GM18861 (cell line): Measurements from ENCODE around the gene COL17A1.

ENCODE experiments used
- ATAC-seq: cut with Tn5 transposase; IDR thresholded peaks from one replicate; pipeline ENCODE4 v1.9.1; 2021; ENCODE audit not compliant: unreplicated experiment

The COL17A1 gene

GRCh38 chr10:104085801-104086400 lies at the start of gene COL17A1:
Gene COL17A1, minus strand, starts transcription at chr10:104085880. Its CDS starts 5,207 bp downstream, at chr10:104080673.
- no peak for ATAC-seq

GRCh38 chr10:104130041-104130440 lies 44.4 kb upstream of the COL17A1 start:
- ATAC-seq, result no peak

DNA sequence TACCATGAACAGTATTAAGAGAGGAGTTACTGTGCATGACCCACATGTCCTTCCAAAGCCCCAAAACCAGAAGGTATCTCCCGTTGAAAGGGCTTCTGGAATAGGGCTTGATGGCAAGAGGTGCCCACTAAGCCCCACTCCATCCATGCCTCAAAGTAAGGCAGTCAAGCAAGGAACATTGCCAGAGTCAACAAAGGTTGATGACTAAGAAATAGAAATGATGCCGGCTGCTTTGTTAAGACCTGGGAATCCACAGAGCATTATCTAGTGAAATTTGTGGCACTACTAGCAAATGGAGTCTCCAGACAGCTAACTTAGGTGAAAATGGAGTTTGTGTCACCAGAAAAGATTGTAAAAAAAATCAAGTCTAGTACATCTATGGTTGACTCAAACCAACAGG lies 42.5 kb upstream of the COL17A1 start:
- ATAC-seq, result no peak

DNA sequence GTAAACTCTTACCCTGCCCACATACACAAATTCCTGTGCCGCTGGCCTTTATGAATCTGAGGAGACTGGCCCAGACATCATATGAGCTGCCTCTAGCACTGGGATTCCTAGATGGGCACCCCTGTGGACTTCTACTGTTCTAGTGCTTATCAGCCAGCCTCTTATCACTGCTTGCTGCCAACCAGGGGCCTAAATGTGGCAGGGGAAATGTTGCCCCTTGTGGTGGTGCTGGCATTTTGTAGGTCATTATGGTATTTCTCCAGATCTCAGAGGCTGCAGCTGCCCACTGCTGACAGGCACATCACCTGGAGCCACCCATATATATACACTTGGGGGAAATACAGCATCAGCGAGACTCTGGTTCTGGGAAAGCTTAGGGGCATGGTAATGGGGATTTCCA lies 41.7 kb upstream of the COL17A1 start:
- peak; percentile 39 for ATAC-seq

DNA sequence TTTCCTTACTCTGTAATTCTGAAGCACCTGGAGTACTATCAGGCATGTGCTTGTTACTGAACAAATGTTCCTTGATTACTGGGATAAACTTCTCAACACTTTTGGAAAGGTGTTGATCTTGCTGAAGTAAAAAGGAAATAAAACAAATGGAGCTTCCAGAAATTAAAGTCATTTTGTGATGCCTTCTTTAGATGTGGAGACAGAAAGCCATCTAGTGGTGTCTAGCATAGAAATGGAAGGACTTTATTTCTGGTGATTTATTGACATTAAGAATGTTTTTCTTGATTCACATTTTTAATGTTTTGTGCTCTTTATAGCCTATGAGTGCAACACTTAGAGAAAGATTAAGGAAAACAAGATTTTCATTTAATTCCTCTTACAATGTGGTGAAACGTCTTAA lies 37.7 kb upstream of the COL17A1 start:
- no peak for ATAC-seq

GRCh38 chr10:104122225-104123107 lies 36.8 kb upstream of the COL17A1 start:
- no peak for ATAC-seq

DNA sequence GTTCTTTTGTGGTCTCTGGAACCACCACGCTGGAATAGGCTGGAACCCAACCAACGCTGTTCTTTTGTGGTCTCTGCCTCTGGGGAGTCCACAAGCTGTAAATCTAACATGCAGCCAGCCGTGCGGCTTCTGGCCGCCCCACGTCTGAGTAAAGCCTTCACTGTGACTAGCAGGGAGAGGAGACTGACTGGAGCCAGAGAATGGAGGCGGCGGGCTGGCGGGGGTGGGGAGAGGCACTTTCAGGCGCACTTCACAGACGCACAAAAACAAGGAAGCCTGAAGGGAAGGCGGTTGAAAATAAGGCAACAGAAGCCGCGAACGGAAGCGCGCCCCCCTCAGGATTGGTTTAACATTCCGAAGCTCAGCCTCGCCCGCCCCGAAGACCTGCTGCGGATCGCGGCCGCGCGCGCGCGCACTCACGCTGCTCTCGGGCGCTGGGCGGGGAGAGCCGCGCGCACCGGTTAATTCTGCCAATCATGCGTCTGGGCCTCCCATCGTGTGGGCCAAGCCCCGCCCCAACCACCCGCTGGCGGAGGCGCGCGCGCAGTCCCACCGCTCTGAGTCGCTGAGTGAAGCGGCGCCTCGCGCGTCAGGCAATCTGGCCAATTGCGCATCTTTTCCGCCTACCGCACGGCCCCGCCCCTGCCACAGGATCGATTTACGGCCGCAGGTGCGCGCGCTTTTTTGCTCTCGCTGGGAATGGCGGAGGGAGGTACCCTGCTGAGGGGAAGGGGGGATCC lies 36.0 kb upstream of the COL17A1 start, which contains the start of gene SFR1:
SFR1 (plus strand) TSS at position 687 of the 740 bp plus-strand sequence; CDS start at position 700, 13 bp downstream.
- ATAC-seq, result peak; percentile 84

DNA sequence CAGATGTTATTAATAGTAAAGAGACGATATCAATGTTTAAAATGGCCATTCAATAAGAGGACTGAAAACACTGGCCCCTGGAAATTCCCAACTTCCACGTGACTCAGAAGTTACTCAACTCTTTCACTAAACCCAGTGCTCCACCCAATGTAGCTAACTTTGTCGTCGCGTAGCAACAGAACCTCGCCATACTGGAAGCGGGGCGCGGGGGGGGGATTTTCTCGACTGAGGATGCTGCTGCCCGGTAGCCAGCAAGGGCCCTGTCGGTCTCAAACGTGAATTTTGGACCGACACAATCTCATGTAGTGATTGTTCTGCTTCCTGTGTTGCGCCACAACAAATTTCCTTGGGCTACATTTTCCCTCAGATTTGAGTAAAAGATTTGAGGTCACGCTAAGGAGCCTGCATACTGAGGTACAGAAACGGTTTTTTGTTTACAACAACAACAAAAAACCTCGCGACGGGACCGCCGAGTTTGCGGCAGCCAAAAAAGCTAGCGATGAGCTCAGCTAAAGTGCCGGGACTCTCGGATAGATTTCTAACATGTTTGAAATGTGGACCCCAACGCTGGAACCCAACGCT lies 35.3 kb upstream of the COL17A1 start:
- ATAC-seq, result peak; percentile 33

- no peak for ATAC-seq
These were observed 34.8 kb upstream of the COL17A1 start for GRCh38 chr10:104120512-104120902.

DNA sequence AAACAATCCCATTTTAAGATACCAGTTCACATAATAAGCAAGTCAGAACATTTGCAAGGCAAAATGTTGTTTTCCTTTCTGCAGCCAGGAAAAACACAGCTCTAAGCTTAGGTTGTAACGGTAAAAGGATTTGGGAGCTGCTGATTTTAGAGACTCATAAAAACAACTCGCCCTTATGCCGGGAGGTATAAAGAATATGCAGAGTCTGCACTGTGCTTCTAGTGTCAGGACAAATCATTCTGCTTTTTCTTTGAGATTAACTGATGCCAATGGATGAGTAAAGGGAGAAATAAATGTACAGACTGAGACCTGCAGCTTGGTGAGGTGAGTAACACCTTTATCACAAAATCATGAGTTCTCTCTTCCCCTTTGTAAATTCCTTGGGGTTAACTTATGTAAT lies 34.3 kb upstream of the COL17A1 start:
- no peak for ATAC-seq

DNA sequence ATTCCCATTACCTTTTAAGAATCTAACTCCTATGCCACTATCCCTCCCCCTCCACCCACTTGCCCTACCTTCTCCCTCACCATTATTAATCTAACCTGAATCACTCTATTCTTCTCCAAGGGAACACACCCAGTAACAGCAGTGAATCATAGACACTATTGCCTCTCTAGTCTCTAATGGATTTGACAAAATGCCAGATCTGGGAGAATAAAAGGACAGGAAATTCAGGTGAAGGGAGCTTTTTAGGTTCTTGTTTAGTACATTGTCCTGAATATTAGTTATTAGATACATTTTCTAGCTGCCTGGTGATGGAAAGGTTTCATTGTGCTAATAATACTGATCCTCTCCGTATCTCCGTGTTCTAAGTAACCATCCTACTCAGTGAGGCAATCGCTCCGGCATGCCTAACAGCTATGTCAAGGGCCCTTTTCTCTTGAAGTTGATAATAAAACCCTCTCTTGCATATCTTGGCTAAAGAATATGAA lies 32.2 kb upstream of the COL17A1 start:
- no peak for ATAC-seq

DNA sequence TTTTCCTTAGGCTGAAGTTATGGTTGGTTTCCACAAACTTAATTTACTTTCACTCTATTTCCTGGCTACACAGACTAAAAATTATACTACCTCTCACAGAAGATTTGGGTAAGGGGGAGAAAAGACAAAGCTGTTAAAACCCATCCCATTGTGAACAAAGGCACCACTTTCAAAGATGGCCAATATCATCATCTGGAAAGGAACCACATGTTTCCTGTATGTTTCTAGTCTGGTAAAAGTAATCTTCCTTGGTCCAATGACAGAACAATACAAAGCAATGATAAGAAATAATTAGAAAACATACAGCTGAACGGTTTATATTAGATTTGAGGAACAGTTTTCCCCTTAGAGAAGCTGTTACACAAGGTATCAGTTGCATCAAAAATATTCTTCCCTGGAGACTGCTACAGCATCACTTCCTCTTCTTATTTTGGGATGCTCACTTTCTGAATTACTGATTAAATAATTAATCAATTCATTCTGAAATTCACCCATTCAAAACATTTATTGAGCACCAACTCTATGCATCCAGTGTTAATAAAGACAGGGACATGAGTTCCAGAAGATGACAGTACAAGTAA lies 27.8 kb upstream of the COL17A1 start:
- no peak for ATAC-seq

- ATAC-seq, result peak; percentile 99
These were observed 24.4 kb upstream of the COL17A1 start for GRCh38 chr10:104109908-104110662.

- no peak for ATAC-seq
These were observed 19.2 kb upstream of the COL17A1 start for GRCh38 chr10:104104926-104105325.

DNA sequence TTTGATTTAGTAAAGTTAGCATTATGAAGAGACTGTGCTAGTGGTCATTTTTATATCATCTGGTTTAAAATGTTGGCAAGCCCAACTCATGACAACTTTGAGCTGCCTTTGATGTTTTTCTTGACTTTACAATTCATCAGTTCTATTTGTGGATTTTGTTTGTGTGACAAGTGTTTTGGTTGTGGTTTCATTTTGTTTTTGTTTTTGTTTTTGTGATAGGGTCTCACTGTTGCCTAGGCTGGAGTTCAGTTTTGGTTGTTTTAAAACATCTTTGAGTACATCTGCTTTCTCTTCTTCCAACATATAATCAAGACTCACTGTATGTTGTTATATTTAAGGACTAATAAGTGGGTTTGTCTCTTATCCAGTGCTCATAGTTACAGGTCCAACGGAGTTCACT lies 18.7 kb upstream of the COL17A1 start:
- no peak for ATAC-seq

- no peak for ATAC-seq
These were observed 18.3 kb upstream of the COL17A1 start for GRCh38 chr10:104103956-104104355.

- ATAC-seq, result no peak
These were observed 16.2 kb upstream of the COL17A1 start for GRCh38 chr10:104101902-104102301.

DNA sequence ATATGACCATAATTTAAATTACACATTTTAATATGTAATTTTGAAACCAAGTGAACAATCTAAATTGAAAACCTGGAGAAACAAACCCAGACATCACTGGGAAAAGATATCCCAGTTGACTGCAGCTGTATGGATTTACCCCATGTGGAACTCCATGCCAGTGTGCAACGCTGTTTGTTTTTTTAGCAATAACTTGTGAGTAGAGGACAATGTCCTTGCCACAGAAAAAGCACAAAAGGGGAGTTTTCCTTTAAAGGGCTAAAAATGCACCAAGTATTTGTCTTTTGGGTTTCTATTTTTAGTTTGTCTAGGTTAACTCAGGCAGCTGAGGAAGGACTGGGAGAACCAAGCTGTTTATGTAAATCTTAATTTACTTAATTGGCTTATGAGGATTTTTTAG lies 15.1 kb upstream of the COL17A1 start:
- ATAC-seq, result no peak

DNA sequence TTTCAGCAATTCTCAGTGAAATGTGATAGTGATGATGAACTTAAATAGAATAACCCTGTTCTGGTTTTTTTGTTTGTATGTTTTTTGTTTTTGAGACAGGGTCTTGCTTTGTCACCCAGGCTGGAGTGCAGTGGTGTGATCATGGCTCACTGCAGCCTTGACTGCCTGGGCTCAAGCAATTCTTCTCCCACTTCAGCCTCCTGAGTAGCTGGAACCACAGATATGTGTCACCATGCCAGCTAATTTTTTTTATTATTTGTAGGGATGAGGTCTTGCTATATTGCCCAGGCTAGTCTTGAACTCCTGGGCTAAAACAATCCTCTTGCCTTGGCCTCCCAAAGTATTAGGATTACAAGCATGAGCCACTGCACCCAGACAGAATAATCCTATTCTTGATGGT lies 14.3 kb upstream of the COL17A1 start:
- ATAC-seq, result no peak

DNA sequence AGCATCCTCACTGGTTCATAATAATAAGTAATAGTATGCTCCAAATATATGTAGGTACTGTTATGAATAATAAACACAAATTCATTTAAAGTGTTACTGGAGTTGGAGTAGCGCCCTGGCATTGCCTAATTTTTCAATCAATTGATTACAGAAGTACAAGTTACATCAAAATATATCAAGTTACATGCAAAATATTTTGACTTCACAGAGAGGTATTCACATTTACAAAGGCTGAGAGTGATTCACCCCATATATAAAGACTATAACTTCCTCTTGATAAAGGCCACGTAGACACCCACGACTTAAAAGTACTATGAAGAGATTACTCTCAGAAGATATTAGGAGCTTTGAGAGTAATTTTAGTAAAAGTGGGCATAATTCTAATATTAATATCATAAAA lies 13.6 kb upstream of the COL17A1 start:
- no peak for ATAC-seq
